Endodermal cell (in vitro differentiated cells): Measurements from ENCODE around the gene CALCR. TPM values are rescaled to one million over a fixed set of nuclear protein-coding genes. Genes with fewer than 3 reads are reported as not detected.

ENCODE experiments used
- DNase-seq: peaks from one replicate; pipeline ENCODE4 v3.0.0-alpha.2; 2017
- H3K27ac ChIP-seq: 2 replicates; pipeline ENCODE4 v1.5.1; 2013; ENCODE audit warnings: mild to moderate bottlenecking, low read depth, low read length, moderate library complexity
- H3K27me3 ChIP-seq: 2 replicates; pipeline ENCODE4 v1.6.1; 2013; ENCODE audit warnings: mild to moderate bottlenecking, low read length, moderate library complexity; ENCODE audit not compliant: insufficient read depth, control insufficient read depth, poor library complexity, severe bottlenecking
- H3K36me3 ChIP-seq: 2 replicates; pipeline ENCODE4 v1.7.0; 2013; ENCODE audit warnings: mild to moderate bottlenecking, low read length, moderate library complexity; ENCODE audit not compliant: control insufficient read depth, insufficient read depth
- H3K4me1 ChIP-seq: one replicate; pipeline ENCODE4 v1.7.0; 2013; ENCODE audit warnings: low read length; ENCODE audit not compliant: control insufficient read depth, insufficient read depth
- H3K4me3 ChIP-seq: 2 replicates; pipeline ENCODE4 v1.5.1; 2013; ENCODE audit warnings: mild to moderate bottlenecking, low read length, moderate library complexity
- H3K9ac ChIP-seq: 2 replicates; pipeline ENCODE4 v1.6.1; 2013; ENCODE audit warnings: mild to moderate bottlenecking, low read length, moderate library complexity; ENCODE audit not compliant: poor library complexity, severe bottlenecking; ENCODE audit errors: extremely low read depth
- H3K9me3 ChIP-seq: 2 replicates; pipeline ENCODE4 v1.6.1; 2013; ENCODE audit warnings: mild to moderate bottlenecking, low read length, moderate library complexity; ENCODE audit not compliant: control insufficient read depth
- H3K27ac Mint-ChIP-seq: 2 replicates; pipeline ENCODE4 v1.8.0; 2020; ENCODE audit warnings: mixed read lengths
- H3K27me3 Mint-ChIP-seq: 2 replicates; pipeline ENCODE4 v1.8.0; 2021; ENCODE audit warnings: mild to moderate bottlenecking, mixed read lengths; ENCODE audit not compliant: insufficient read depth
- H3K36me3 Mint-ChIP-seq: 2 replicates; pipeline ENCODE4 v1.8.0; 2020; ENCODE audit warnings: low read depth, mixed read lengths
- H3K4me1 Mint-ChIP-seq: 2 replicates; pipeline ENCODE4 v1.8.0; 2020; ENCODE audit warnings: mixed read lengths
- H3K4me3 Mint-ChIP-seq: 2 replicates; pipeline ENCODE4 v1.8.0; 2020; ENCODE audit warnings: mild to moderate bottlenecking, moderate library complexity, mixed read lengths
- H3K9me3 Mint-ChIP-seq: 2 replicates; pipeline ENCODE4 v1.8.0; 2020; ENCODE audit warnings: mild to moderate bottlenecking, mixed read lengths
- WGBS, 2 experiments: methylation state at CpG; one replicate each; pipeline versions ENCODE4 v1.1.5 to v1.1.7; 2013; ENCODE audit warnings: missing lambda C conversion rate in 2 of 2, mixed read lengths in 1 of 2; ENCODE audit not compliant: insufficient coverage in 1 of 2, insufficient read length in 1 of 2; 5-methylcytosine and 5-hydroxymethylcytosine counted together
- total RNA-seq, 2 donors: library from RNA; stranded (reverse); fragmentation: NEBNext Ultra II Directional in 1 of 2; extraction: Animal tissue kit (Norgen Biotek cat#: 25700) in 1 of 2; gene quantifications; 2 replicates in 1 of 2; 3 replicates in 1 of 2; pipeline ENCODE4 v1.2.1, GENCODE V29; 2021
- TF ChIP-seq, protein P1 (sequence below): fragments of 200-600 bp; sonication (generic); conservative IDR thresholded peaks from 2 replicates; pipeline ENCODE4 v1.5.0; 2021; ENCODE audit warnings: antibody characterized with exemption, mild to moderate bottlenecking

Gene CALCR
- total RNA-seq, 2 donors from 2014 or later: 16.8 to 17.1 TPM

DNA sequence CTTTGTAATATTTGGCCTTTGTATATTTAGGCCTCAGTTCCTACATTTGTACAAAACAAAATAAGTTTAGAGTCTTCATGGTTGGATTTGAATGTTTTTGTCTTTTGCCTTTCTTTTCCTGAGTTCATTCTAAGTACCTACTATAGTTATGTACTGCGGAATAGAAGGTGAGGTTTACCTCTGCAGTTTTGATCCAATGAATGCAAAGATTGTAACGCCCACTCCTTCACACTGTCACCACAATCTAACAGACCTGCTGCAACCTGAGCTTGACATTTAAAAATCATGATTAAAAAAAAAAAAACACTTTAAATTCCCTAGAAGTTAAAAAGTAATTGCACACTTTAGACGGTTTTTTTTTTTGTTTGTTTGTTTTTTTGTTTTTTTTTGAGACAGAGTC is 145.0 kb downstream of the CALCR start:
- H3K27me3 ChIP-seq: no peaks in the 10 kb centered on the region
- peaks cover 54% of the 10 kb centered on the region for H3K36me3 Mint-ChIP-seq
- WGBS, 2 experiments: 96% methylated on average over 2 of the region's 3 CpGs; no CpG with 5 or more reads in 1 of the 2 experiments
- H3K9ac ChIP-seq: no peak overlapping the region
- no peak overlapping the region for H3K27ac Mint-ChIP-seq
- H3K4me3 ChIP-seq: no peak overlapping the region
- no peaks in the 10 kb centered on the region for H3K9me3 Mint-ChIP-seq
- H3K36me3 ChIP-seq: peaks cover 57% of the 10 kb centered on the region
- no peaks in the 10 kb centered on the region for H3K4me1 Mint-ChIP-seq
- no peak overlapping the region for H3K27ac ChIP-seq
- TF ChIP-seq, protein P1, sequence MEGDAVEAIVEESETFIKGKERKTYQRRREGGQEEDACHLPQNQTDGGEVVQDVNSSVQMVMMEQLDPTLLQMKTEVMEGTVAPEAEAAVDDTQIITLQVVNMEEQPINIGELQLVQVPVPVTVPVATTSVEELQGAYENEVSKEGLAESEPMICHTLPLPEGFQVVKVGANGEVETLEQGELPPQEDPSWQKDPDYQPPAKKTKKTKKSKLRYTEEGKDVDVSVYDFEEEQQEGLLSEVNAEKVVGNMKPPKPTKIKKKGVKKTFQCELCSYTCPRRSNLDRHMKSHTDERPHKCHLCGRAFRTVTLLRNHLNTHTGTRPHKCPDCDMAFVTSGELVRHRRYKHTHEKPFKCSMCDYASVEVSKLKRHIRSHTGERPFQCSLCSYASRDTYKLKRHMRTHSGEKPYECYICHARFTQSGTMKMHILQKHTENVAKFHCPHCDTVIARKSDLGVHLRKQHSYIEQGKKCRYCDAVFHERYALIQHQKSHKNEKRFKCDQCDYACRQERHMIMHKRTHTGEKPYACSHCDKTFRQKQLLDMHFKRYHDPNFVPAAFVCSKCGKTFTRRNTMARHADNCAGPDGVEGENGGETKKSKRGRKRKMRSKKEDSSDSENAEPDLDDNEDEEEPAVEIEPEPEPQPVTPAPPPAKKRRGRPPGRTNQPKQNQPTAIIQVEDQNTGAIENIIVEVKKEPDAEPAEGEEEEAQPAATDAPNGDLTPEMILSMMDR: no peak
- no peaks in the 10 kb centered on the region for H3K9me3 ChIP-seq
- no peaks in the 10 kb centered on the region for H3K27me3 Mint-ChIP-seq
- no peak overlapping the region for H3K4me3 Mint-ChIP-seq
- no peak for DNase-seq
- no peaks in the 10 kb centered on the region for H3K4me1 ChIP-seq

DNA sequence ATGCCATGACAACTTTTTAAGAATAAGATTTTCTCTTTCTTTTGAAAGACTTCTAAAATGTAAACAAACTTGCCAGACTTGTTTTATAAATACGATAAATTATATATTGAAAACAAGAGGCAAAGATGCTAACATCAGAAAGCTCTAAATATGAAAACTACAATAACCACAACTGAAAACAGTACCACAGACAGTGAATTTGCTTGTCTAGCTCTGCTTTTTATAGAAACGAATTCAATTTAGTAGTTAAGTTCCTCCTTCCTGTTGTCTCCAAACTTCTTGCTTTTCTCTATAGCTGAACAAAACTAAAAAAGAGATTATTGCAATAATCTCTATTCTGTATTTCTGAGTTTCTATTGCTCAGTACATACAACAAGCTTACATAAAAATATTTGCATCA is 147.4 kb downstream of the CALCR start:
- Histone ChIP-seq H3K27me3 (no peaks in the 10 kb centered on the region), H3K4me3 (no peak overlapping the region), H3K27ac (no peak overlapping the region), H3K4me1 (no peaks in the 10 kb centered on the region), H3K9me3 (no peaks in the 10 kb centered on the region), H3K9ac (no peak overlapping the region), H3K36me3 (peaks cover 36% of the 10 kb centered on the region)
- H3K36me3 Mint-ChIP-seq: peaks cover 43% of the 10 kb centered on the region
- H3K4me1 Mint-ChIP-seq: no peaks in the 10 kb centered on the region
- H3K27me3 Mint-ChIP-seq: no peaks in the 10 kb centered on the region
- DNase-seq: no peak
- H3K4me3 Mint-ChIP-seq: no peak overlapping the region
- no peak overlapping the region for H3K27ac Mint-ChIP-seq
- WGBS, 2 experiments: 98 to 100% methylated on average over 1 to 2 of the region's 2 CpGs
- no peaks in the 10 kb centered on the region for H3K9me3 Mint-ChIP-seq
- TF ChIP-seq, protein P1: no peak

- Histone ChIP-seq H3K27ac (no peak overlapping the region), H3K36me3 (peaks cover 35% of the 10 kb centered on the region), H3K4me1 (no peaks in the 10 kb centered on the region), H3K9me3 (no peaks in the 10 kb centered on the region), H3K9ac (no peak overlapping the region), H3K27me3 (no peaks in the 10 kb centered on the region), H3K4me3 (no peak overlapping the region)
- Mint-ChIP-seq H3K9me3 (no peaks in the 10 kb centered on the region), H3K4me3 (no peak overlapping the region), H3K27ac (no peak overlapping the region), H3K27me3 (no peaks in the 10 kb centered on the region), H3K36me3 (peaks cover 37% of the 10 kb centered on the region), H3K4me1 (no peaks in the 10 kb centered on the region)
- no peak for DNase-seq
- 92 to 95% methylated on average over 15 of the region's 15 CpGs for WGBS, 2 experiments
- TF ChIP-seq, protein P1: no peak
Measured at GRCh38 chr7:93426155-93426696, 148.3 kb downstream of the CALCR start.
